HCT116 (cell line): ENCODE data around the gene RHCG. TPM values are rescaled to one million over a fixed set of nuclear protein-coding genes. Genes with fewer than 3 reads are reported as not detected.

Source experiments
- ATAC-seq: fragments of 200-7000 bp; cut with Tn5 transposase; 2 replicates; pipeline ENCODE4 v1.9.1; 2020; ENCODE audit warnings: mild to moderate bottlenecking, moderate library complexity
- BruUV-seq: library from RNA; stranded (reverse); fragments of 400-500 nt; replicated peaks from 2 replicates; lab custom pipeline; 2021; lab: Mats Ljungman, UMichigan
- CTCF ChIA-PET: fragments of 300-600 bp; sonication (Branson Sonifier 250); formaldehyde crosslinking; loops from one replicate; lab custom pipeline; 2021; ENCODE audit warnings: antibody characterized with exemption; lab: Charles Lee
- POLR2A ChIA-PET: fragments of 300-600, 350-600 bp; sonication (Branson Sonifier 250); formaldehyde crosslinking; loops from one replicate; lab custom pipeline; 2021; ENCODE audit warnings: antibody characterized with exemption; lab: Charles Lee
- RAD21 ChIA-PET, 2 experiments: fragments of 300-600 bp; sonication (Branson Sonifier 250); formaldehyde crosslinking; loops; one replicate each; lab custom pipeline; 2023; ENCODE audit warnings: low total read pairs in 2 of 2; ENCODE audit not compliant: uncharacterized antibody in 2 of 2, unreplicated experiment in 2 of 2, low non-redundant PET in 1 of 2; lab: Charles Lee
- DNase-seq: peaks from one replicate; pipeline ENCODE4 v3.0.0-alpha.2; 2010; ENCODE audit warnings: low read depth, low spot score
- H2AFZ ChIP-seq: fragments of 200-600 bp; shearing (Covaris generic), sonication (generic); 2 replicates; pipeline ENCODE4 v1.6.1; 2017; ENCODE audit warnings: low read depth, mixed run types, mixed read lengths, antibody characterized with exemption, low read length; ENCODE audit not compliant: poor library complexity, severe bottlenecking
- H3K27ac ChIP-seq: 2 replicates; pipeline ENCODE4 v1.5.1; 2012; ENCODE audit warnings: low read depth, low read length
- H3K27me3 ChIP-seq: fragments of 200-600 bp; sonication (generic); 2 replicates; pipeline ENCODE4 v1.6.1; 2016; ENCODE audit warnings: mixed run types, low read length, mixed read lengths; ENCODE audit not compliant: insufficient read depth
- H3K36me3 ChIP-seq, 2 experiments: fragments of 200-500 bp in 1 of 2; fragments of 200-600 bp in 1 of 2; sonication (Bioruptor generic) in 1 of 2; sonication (generic) in 1 of 2; 2 replicates each; pipeline versions ENCODE4 v1.5.1 to v1.6.1; 2014 to 2016; ENCODE audit warnings: low read length in 2 of 2, inconsistent platforms in 1 of 2, mixed read lengths in 1 of 2, mixed run types in 1 of 2; ENCODE audit not compliant: insufficient read depth in 2 of 2, control insufficient read depth in 1 of 2
- H3K4me1 ChIP-seq, 2 experiments: fragments of 200-600 bp in 1 of 2; sonication (generic) in 1 of 2; 2 replicates each; pipeline versions ENCODE4 v1.5.1 to v1.6.1; 2012 to 2017; ENCODE audit warnings: low read length in 2 of 2, inconsistent platforms in 1 of 2, mild to moderate bottlenecking in 1 of 2, mixed read lengths in 1 of 2, mixed run types in 1 of 2, moderate library complexity in 1 of 2; ENCODE audit not compliant: insufficient read depth in 2 of 2, control insufficient read depth in 1 of 2
- H3K4me2 ChIP-seq: fragments of 200-600 bp; sonication (generic); 2 replicates; pipeline ENCODE4 v1.6.1; 2017; ENCODE audit warnings: mixed run types, low read length, mixed read lengths
- H3K4me3 ChIP-seq, 2 experiments: fragments of 200-600 bp in 1 of 2; sonication (generic) in 1 of 2; replicated peaks in 1 of 2; 2 replicates each; pipeline ENCODE4 v1.5.1; 2011 to 2016; ENCODE audit warnings: low read length in 2 of 2, control low read depth in 1 of 2, low read depth in 1 of 2, mild to moderate bottlenecking in 1 of 2, mixed read lengths in 1 of 2, mixed run types in 1 of 2
- H3K79me2 ChIP-seq: fragments of 200-600 bp; sonication (generic); 2 replicates; pipeline ENCODE4 v1.6.1; 2017; ENCODE audit warnings: mild to moderate bottlenecking, mixed run types, low read length, moderate library complexity, mixed read lengths; ENCODE audit not compliant: insufficient read depth
- H3K9ac ChIP-seq: fragments of 200-600 bp; sonication (generic); 2 replicates; pipeline ENCODE4 v1.6.1; 2016; ENCODE audit warnings: low read length, mixed read lengths
- H3K9me2 ChIP-seq: fragments of 200-600 bp; sonication (generic), shearing (Covaris generic); 2 replicates; pipeline ENCODE4 v1.6.1; 2017; ENCODE audit warnings: mixed run types, mild to moderate bottlenecking, moderate library complexity; ENCODE audit not compliant: insufficient read depth
- H3K9me3 ChIP-seq, 2 experiments: fragments of 200-500 bp in 1 of 2; fragments of 200-600 bp in 1 of 2; sonication (Bioruptor generic) in 1 of 2; sonication (generic) in 1 of 2; 2 replicates each; pipeline ENCODE4 v1.6.1; 2014 to 2017; ENCODE audit warnings: low read length in 2 of 2, mixed read lengths in 2 of 2, inconsistent platforms in 1 of 2, low read depth in 1 of 2, mild to moderate bottlenecking in 1 of 2, mixed run types in 1 of 2, moderate library complexity in 1 of 2; ENCODE audit not compliant: control insufficient read depth in 1 of 2, insufficient read depth in 1 of 2
- H4K20me1 ChIP-seq: fragments of 200-600 bp; sonication (generic), shearing (Covaris generic); 2 replicates; pipeline ENCODE4 v1.6.1; 2017; ENCODE audit warnings: mixed run types, mild to moderate bottlenecking, moderate library complexity; ENCODE audit not compliant: insufficient read depth
- ATF3 ChIP-seq: IDR thresholded peaks from 2 replicates; pipeline ENCODE4 v1.6.1; 2012
- CBX3 ChIP-seq: IDR thresholded peaks from 2 replicates; pipeline ENCODE4 v1.6.1; 2012; ENCODE audit warnings: low read depth
- CEBPB ChIP-seq: IDR thresholded peaks from 2 replicates; pipeline ENCODE4 v1.6.1; 2012; ENCODE audit warnings: low read depth
- CTCF ChIP-seq, 3 experiments: fragments of 200-600 bp in 1 of 3; sonication (generic) in 1 of 3; IDR thresholded peaks in 2 of 3; conservative IDR thresholded peaks in 1 of 3; 2 replicates each; pipeline ENCODE4 v1.5.1; 2012 to 2017; ENCODE audit warnings: low read depth in 2 of 3, low read length in 2 of 3, antibody characterized with exemption in 1 of 3, borderline replicate concordance in 1 of 3, control low read depth in 1 of 3, mild to moderate bottlenecking in 1 of 3, mixed read lengths in 1 of 3, mixed run types in 1 of 3, moderate library complexity in 1 of 3; ENCODE audit not compliant: insufficient read depth in 1 of 3
- EGR1 ChIP-seq: IDR thresholded peaks from 2 replicates; pipeline ENCODE4 v1.6.1; 2012; ENCODE audit warnings: low read depth
- EZH2 ChIP-seq: fragments of 200-600 bp; sonication (generic); IDR thresholded peaks from 2 replicates; pipeline ENCODE4 v1.6.1; 2017; ENCODE audit warnings: antibody characterized with exemption, mixed run types
- EZH2phosphoT487 ChIP-seq: fragments of 200-600 bp; IDR thresholded peaks from 2 replicates; pipeline ENCODE4 v1.6.1; 2018; ENCODE audit warnings: antibody characterized with exemption, borderline replicate concordance
- JUND ChIP-seq: IDR thresholded peaks from 2 replicates; pipeline ENCODE4 v1.6.1; 2012
- MAX ChIP-seq: IDR thresholded peaks from 2 replicates; pipeline ENCODE4 v1.6.1; 2012
- POLR2A ChIP-seq: IDR thresholded peaks from 2 replicates; pipeline ENCODE4 v1.7.0; 2011; ENCODE audit warnings: borderline replicate concordance; ENCODE audit not compliant: insufficient read depth, insufficient read length; ENCODE audit errors: extremely low read depth
- REST ChIP-seq: IDR thresholded peaks from 2 replicates; pipeline ENCODE4 v1.6.1; 2012; ENCODE audit warnings: low read depth
- SIN3A ChIP-seq: IDR thresholded peaks from 2 replicates; pipeline ENCODE4 v1.6.1; 2012; ENCODE audit warnings: low read depth
- SP1 ChIP-seq: IDR thresholded peaks from 2 replicates; pipeline ENCODE4 v1.6.1; 2012; ENCODE audit warnings: low read depth
- SRF ChIP-seq: IDR thresholded peaks from 2 replicates; pipeline ENCODE4 v1.6.1; 2012; ENCODE audit warnings: low read depth
- TCF7L2 ChIP-seq: IDR thresholded peaks from 2 replicates; pipeline ENCODE4 v1.7.0; 2011; ENCODE audit warnings: borderline replicate concordance, inconsistent platforms; ENCODE audit not compliant: insufficient read depth, insufficient read length; ENCODE audit errors: extremely low read depth
- YY1 ChIP-seq: IDR thresholded peaks from 2 replicates; pipeline ENCODE4 v1.6.1; 2011; ENCODE audit warnings: low read length, low read depth, moderate library complexity, mild to moderate bottlenecking; ENCODE audit not compliant: insufficient replicate concordance; ENCODE audit errors: extremely low read depth
- ZBTB33 ChIP-seq: IDR thresholded peaks from 2 replicates; pipeline ENCODE4 v1.6.1; 2011; ENCODE audit warnings: mild to moderate bottlenecking, low read length, moderate library complexity; ENCODE audit not compliant: insufficient replicate concordance; ENCODE audit errors: extremely low read depth
- ZFX ChIP-seq: fragments of 450-650 bp; IDR thresholded peaks from 2 replicates; pipeline ENCODE4 v1.6.1; 2017
- ZNF274 ChIP-seq: fragments of 200-500 bp; sonication (Bioruptor generic); IDR thresholded peaks from 2 replicates; pipeline ENCODE4 v1.6.1; 2014; ENCODE audit warnings: mild to moderate bottlenecking, low read depth, low read length, inconsistent platforms
- intact Hi-C: fragments of 100-400 bp; cut with micrococcal nuclease; formaldehyde crosslinking; loops from 2 replicates; pipeline ENCODE4 v1.10.0; 2022
- total RNA-seq: library from RNA; stranded (reverse); gene quantifications from one replicate; pipeline ENCODE4 v1.2.1, GENCODE V29; 2021; ENCODE audit not compliant: unreplicated experiment

RHCG gene
- total RNA-seq, 1 experiment from 2014 or later = not detected

GRCh38 chr15:89429986-89430385, 66.4 kb downstream of the RHCG start (continued):
- no peak for TF ChIP-seq ZBTB33
- TF ChIP-seq ATF3 = no peak

- no peak overlapping the region for H3K27ac ChIP-seq
- no peak overlapping the region for H3K4me3 ChIP-seq
- H3K9ac ChIP-seq = no peak overlapping the region
- RAD21 ChIA-PET = no interaction called here
- no peak overlapping the region for H3K4me2 ChIP-seq
- DNase-seq = no peak
- no peak overlapping the region for H2AFZ ChIP-seq
- POLR2A ChIA-PET = interaction anchor here (1.2 kb wide), 1 partner anchor 10 kb away, joined by 3 read pairs; no protein-coding TSS in a partner anchor
- no TSS peak for BruUV-seq
- H3K79me2 ChIP-seq = no peaks in the 10 kb centered on the region
- ATAC-seq = no peak
- H3K9me3 ChIP-seq = no peaks in the 10 kb centered on the region
- no peaks in the 10 kb centered on the region for H3K9me2 ChIP-seq
- CTCF ChIA-PET = interaction anchor here (0.9 to 2.4 kb wide), 4 partner anchors 12 to 73 kb away, joined by 3 to 17 read pairs (median 9); no protein-coding TSS in a partner anchor
- no peaks in the 10 kb centered on the region for H4K20me1 ChIP-seq
- intact Hi-C loops = no loop called here
- H3K27me3 ChIP-seq = no peaks in the 10 kb centered on the region
- peaks cover 4 to 13% of the 10 kb centered on the region in 2 experiments; a peak in 2 of 4 replicates for H3K4me1 ChIP-seq
- TF ChIP-seq SIN3A (no peak), CEBPB (no peak), POLR2A (no peak), EZH2 (no peak), CBX3 (no peak), ZNF274 (no peak), JUND (no peak), EGR1 (no peak), REST (no peak), CTCF (IDR thresholded peaks at IDR 0.05 in 2 of 3, conservative IDR thresholded peaks at IDR 0.05 in 1 of 3; ENCODE audit: borderline replicate concordance in 1 of 3, insufficient read depth in 1 of 3, low read depth in 2 of 3, low read length in 2 of 3) (no peak), MAX (no peak), SRF (no peak), TCF7L2 (no peak), EZH2phosphoT487 (no peak), SP1 (no peak), ZFX (no peak), YY1 (no peak)
- no peaks in the 10 kb centered on the region for H3K36me3 ChIP-seq
Measured at GRCh38 chr15:89429023-89429422, 67.4 kb downstream of the RHCG start.
